ENCODE data around the gene ITPR2. TPM values are rescaled to one million over a fixed set of nuclear protein-coding genes. Genes with fewer than 3 reads are reported as not detected.

ITPR2 gene
- polyA plus RNA-seq, 2 of the 4 experiments (the other 2 are of a cell fraction): 3.1 to 8.1 TPM

- TF ChIP-seq SREBF2 (IDR thresholded peaks at IDR 0.05): no peak
- no peak for TF ChIP-seq CHD2 (IDR thresholded peaks at IDR 0.05; ENCODE audit: low read length, partially characterized antibody)
- no peak for TF ChIP-seq EHF (CRISPR knock-in tag; IDR thresholded peaks at IDR 0.05)
- no peak for TF ChIP-seq CHD4 (IDR thresholded peaks at IDR 0.05; ENCODE audit: borderline replicate concordance)
- TF ChIP-seq TFCP2L1 (CRISPR knock-in tag; IDR thresholded peaks at IDR 0.05): no peak
- no peak for TF ChIP-seq CBX2 (IDR thresholded peaks at IDR 0.05; ENCODE audit: borderline replicate concordance, low read depth)
- TF ChIP-seq NR3C1 (IDR thresholded peaks at IDR 0.05): no peak
- TF ChIP-seq HOXB13 (CRISPR knock-in tag; IDR thresholded peaks at IDR 0.05; ENCODE audit: low read depth): no peak
- no peak for TF ChIP-seq KDM5A (IDR thresholded peaks at IDR 0.05)
These were observed 209.9 kb downstream of the ITPR2 start (continued) for GRCh38 chr12:26623136-26623535.

- Histone ChIP-seq H3K9me3 (no peaks in the 10 kb centered on the region), H3K4me3 (no peak overlapping the region), H3K4me2 (no peak overlapping the region), H3K4me1 (no peaks in the 10 kb centered on the region), H3K27ac (no peak overlapping the region)
- WGBS (ENCODE audit: missing lambda C conversion rate): 81% methylated on average over 5 of the region's 5 CpGs
- TF ChIP-seq REST (IDR thresholded peaks at IDR 0.05) (no peak), ATOH8 (CRISPR knock-in tag; IDR thresholded peaks at IDR 0.05; ENCODE audit: low read depth) (no peak), HMGXB4 (CRISPR knock-in tag; IDR thresholded peaks at IDR 0.05; ENCODE audit: borderline replicate concordance) (no peak), NFE2L2 (conservative IDR thresholded peaks at IDR 0.05; ENCODE audit: low read length) (no peak), FOXS1 (CRISPR knock-in tag; IDR thresholded peaks at IDR 0.05) (no peak), NR3C1 (IDR thresholded peaks at IDR 0.05) (no peak)
- ATAC-seq (no peak), FAIRE-seq (no peak), DNase-seq (ENCODE audit: low read depth in 1 of 2, low spot score in 1 of 2) (no peak)
- CTCF ChIA-PET: interaction anchor here (1.5 kb wide), 1 partner anchor 348 kb away, joined by 4 read pairs; no protein-coding TSS in a partner anchor
- POLR2A ChIA-PET: no interaction called here
These were observed 210.4 kb downstream of the ITPR2 start for GRCh38 chr12:26622601-26623000.

- Histone ChIP-seq H3K4me2 (no peak overlapping the region), H3K4me3 (no peak overlapping the region), H3K9me3 (no peaks in the 10 kb centered on the region), H3K4me1 (no peaks in the 10 kb centered on the region), H3K27ac (no peak overlapping the region)
- DNase-seq (ENCODE audit: low read depth in 1 of 2, low spot score in 1 of 2) (no peak), ATAC-seq (no peak), FAIRE-seq (no peak)
- TF ChIP-seq KDM1A (IDR thresholded peaks at IDR 0.05; ENCODE audit: low read depth) (no peak), FOSL2 (IDR thresholded peaks at IDR 0.05) (no peak), FOSL2 (CRISPR knock-in tag; IDR thresholded peaks at IDR 0.05) (no peak)
- ChIA-PET POLR2A (no interaction called here), CTCF (no interaction called here)
- WGBS (ENCODE audit: missing lambda C conversion rate): 79% methylated on average over 3 of the region's 3 CpGs
These were observed 211.1 kb downstream of the ITPR2 start for GRCh38 chr12:26621932-26622331.

Measured in A549 (cell line).